Skeletal muscle cell (primary cell): ENCODE data around the gene ASB17.
"Not testable (repeated sequence)": the region's sequence is repeated elsewhere in the genome, so short reads cannot be mapped to it uniquely, and the experiment has no call there.

Experiments
- DNase-seq: peaks from one replicate; pipeline ENCODE4 v3.0.0-alpha.2; 2010; ENCODE audit warnings: low read depth
- H3K4me3 ChIP-seq: 2 replicates; pipeline ENCODE4 v1.5.1; 2011; ENCODE audit warnings: low read depth, mild to moderate bottlenecking, control low read depth, low read length, moderate library complexity

Gene ASB17

GRCh38 chr1:75932304-75932703, at the start of gene ASB17:
ASB17 (minus strand) TSS chr1:75932404; CDS start chr1:75932291, 113 bp downstream.
- H3K4me3 ChIP-seq, result no peak within 1 kb of the TSS
- no peak for DNase-seq

- no peak overlapping the region for H3K4me3 ChIP-seq
- DNase-seq, result no peak
Measured at GRCh38 chr1:75980972-75981897, 49.0 kb upstream of the ASB17 start.

GRCh38 chr1:75970631-75971030, 38.4 kb upstream of the ASB17 start:
- no peak for DNase-seq
- H3K4me3 ChIP-seq, result no peak overlapping the region

GRCh38 chr1:75969550-75969949, 37.3 kb upstream of the ASB17 start:
- DNase-seq, result no peak
- no peak overlapping the region for H3K4me3 ChIP-seq

GRCh38 chr1:75967719-75968118, 35.5 kb upstream of the ASB17 start:
- no peak overlapping the region for H3K4me3 ChIP-seq
- no peak for DNase-seq

- no peak for DNase-seq
Measured at GRCh38 chr1:75964760-75965408, 32.7 kb upstream of the ASB17 start.

GRCh38 chr1:75964110-75964759, 32.0 kb upstream of the ASB17 start:
- H3K4me3 ChIP-seq, DNase-seq: not testable (repeated sequence)

More at GRCh38 chr1:75964760-75965408, 32.7 kb upstream of the ASB17 start:
- H3K4me3 ChIP-seq, result no peak overlapping the region

- no peak for DNase-seq
- no peak overlapping the region for H3K4me3 ChIP-seq
Measured at GRCh38 chr1:75954586-75954985, 22.4 kb upstream of the ASB17 start.

- no peak for DNase-seq
- no peak overlapping the region for H3K4me3 ChIP-seq
Measured at GRCh38 chr1:75953461-75953860, 21.3 kb upstream of the ASB17 start.

GRCh38 chr1:75952016-75952415, 19.8 kb upstream of the ASB17 start:
- no peak for DNase-seq
- H3K4me3 ChIP-seq, result no peak overlapping the region

GRCh38 chr1:75950176-75950575, 18.0 kb upstream of the ASB17 start:
- no peak for DNase-seq
- H3K4me3 ChIP-seq, result no peak overlapping the region

GRCh38 chr1:75943037-75943436, 10.8 kb upstream of the ASB17 start:
- not testable (repeated sequence) for H3K4me3 ChIP-seq, DNase-seq

GRCh38 chr1:75937034-75937433, 4.8 kb upstream of the ASB17 start:
- no peak for DNase-seq

GRCh38 chr1:75922698-75923097, 9.5 kb downstream of the ASB17 start:
- no peak overlapping the region for H3K4me3 ChIP-seq
- DNase-seq, result no peak

More at GRCh38 chr1:75937034-75937433, 4.8 kb upstream of the ASB17 start:
- H3K4me3 ChIP-seq, result no peak overlapping the region

GRCh38 chr1:75916834-75917233, 15.4 kb downstream of the ASB17 start:
- no peak for DNase-seq

GRCh38 chr1:75908717-75909152, 23.5 kb downstream of the ASB17 start:
- H3K4me3 ChIP-seq, result no peak overlapping the region

More at GRCh38 chr1:75916834-75917233, 15.4 kb downstream of the ASB17 start:
- H3K4me3 ChIP-seq, result no peak overlapping the region

GRCh38 chr1:75901371-75901770, 30.8 kb downstream of the ASB17 start:
- no peak overlapping the region for H3K4me3 ChIP-seq
- no peak for DNase-seq

More at GRCh38 chr1:75908717-75909152, 23.5 kb downstream of the ASB17 start:
- DNase-seq, result peak; percentile 2

GRCh38 chr1:75884437-75884836, 47.8 kb downstream of the ASB17 start:
- no peak for DNase-seq
- H3K4me3 ChIP-seq, result no peak overlapping the region

- no peak overlapping the region for H3K4me3 ChIP-seq
- DNase-seq, result no peak
Measured at GRCh38 chr1:75879985-75880384, 52.2 kb downstream of the ASB17 start.

- no peak overlapping the region for H3K4me3 ChIP-seq
- no peak for DNase-seq
Measured at GRCh38 chr1:75870951-75871350, 61.3 kb downstream of the ASB17 start.
